Measurements from ENCODE around the gene DCAF8L2. TPM values are rescaled to one million over a fixed set of nuclear protein-coding genes. Genes with fewer than 3 reads are reported as not detected.

DCAF8L2 gene
- total and polyA plus RNA-seq, 2 donors (not counting 3 experiments of a cell fraction or from before 2014, with no cell fraction given) = 0.15 to 0.36 TPM

DNA sequence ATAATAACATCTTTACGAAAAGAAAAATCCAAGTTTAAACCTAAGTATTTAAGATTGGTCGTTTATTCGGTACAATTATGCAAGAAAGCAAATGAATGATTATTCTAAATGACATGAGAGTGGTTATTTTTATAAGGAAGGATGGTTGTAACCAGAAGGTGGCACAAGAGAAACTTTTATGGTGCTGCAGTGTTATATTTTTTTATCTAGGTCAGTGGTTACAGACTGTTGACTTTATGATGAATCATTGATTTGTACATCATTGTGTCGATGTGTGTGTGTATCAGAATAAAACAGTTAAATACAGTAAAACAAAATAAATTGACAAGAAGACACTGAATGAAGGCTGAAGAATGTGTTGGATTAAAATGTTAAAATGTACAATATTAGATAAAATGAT, 9.8 kb downstream of the DCAF8L2 start:
- FAIRE-seq (peak; percentile 15), DNase-seq (ENCODE audit: low read depth, low spot score) (peak; percentile 70)
- Histone ChIP-seq H3K4me2 (ENCODE audit: insufficient read depth, low read length) (peak overlapping the region; percentile 31), H3K4me1 (ENCODE audit: control insufficient read depth, extremely low read depth, insufficient read depth, low read length) (peaks cover 9% of the 10 kb centered on the region), H3K79me2 (ENCODE audit: control insufficient read depth, insufficient read depth, low read length) (no peaks in the 10 kb centered on the region), H3K27ac (ENCODE audit: insufficient read depth, low read depth, low read length) (peak overlapping the region; percentile 50), H3K9me1 (replicated peaks; ENCODE audit: control insufficient read depth, extremely low read depth, insufficient read depth, low read length) (no peaks in the 10 kb centered on the region), H3K27me3 (ENCODE audit: control insufficient read depth in 2 of 2, insufficient read depth in 2 of 2, low read length in 2 of 2) (no peaks in the 10 kb centered on the region), H4K20me1 (replicated peaks; ENCODE audit: control insufficient read depth, extremely low read depth, insufficient read depth, low read length) (no peaks in the 10 kb centered on the region), H3K9ac (replicated peaks; ENCODE audit: extremely low read depth, insufficient read depth, low read length) (peak overlapping the region; percentile 16), H3K36me3 (ENCODE audit: control insufficient read depth in 2 of 2, extremely low read depth in 1 of 2, insufficient read depth in 2 of 2, low read length in 2 of 2) (no peaks in the 10 kb centered on the region), H3K9me3 (replicated peaks; ENCODE audit: control insufficient read depth, insufficient read depth, low read length) (no peaks in the 10 kb centered on the region), H2AFZ (ENCODE audit: low read depth, low read length) (no peak overlapping the region), H3K4me3 (replicated peaks in 1 of 3; ENCODE audit: insufficient read depth in 1 of 3, low read depth in 1 of 3, low read length in 3 of 3) (no peak overlapping the region)
- dilution Hi-C loops (cut with MboI; ENCODE audit: extremely low pct_ligation_motif_present, low sequenced_read_pairs) = no loop called here
- intact Hi-C loops (cut with micrococcal nuclease) = loop anchor here (1.0 kb wide), 2 partner anchors 19 to 34 kb away; no protein-coding TSS in a partner anchor
- ChIA-PET CTCF (interaction anchor here (3.4 kb wide), 1 partner anchor 20 kb away, joined by 19 read pairs; no protein-coding TSS in a partner anchor), POLR2A (no interaction called here)
- TF ChIP-seq, protein P1, sequence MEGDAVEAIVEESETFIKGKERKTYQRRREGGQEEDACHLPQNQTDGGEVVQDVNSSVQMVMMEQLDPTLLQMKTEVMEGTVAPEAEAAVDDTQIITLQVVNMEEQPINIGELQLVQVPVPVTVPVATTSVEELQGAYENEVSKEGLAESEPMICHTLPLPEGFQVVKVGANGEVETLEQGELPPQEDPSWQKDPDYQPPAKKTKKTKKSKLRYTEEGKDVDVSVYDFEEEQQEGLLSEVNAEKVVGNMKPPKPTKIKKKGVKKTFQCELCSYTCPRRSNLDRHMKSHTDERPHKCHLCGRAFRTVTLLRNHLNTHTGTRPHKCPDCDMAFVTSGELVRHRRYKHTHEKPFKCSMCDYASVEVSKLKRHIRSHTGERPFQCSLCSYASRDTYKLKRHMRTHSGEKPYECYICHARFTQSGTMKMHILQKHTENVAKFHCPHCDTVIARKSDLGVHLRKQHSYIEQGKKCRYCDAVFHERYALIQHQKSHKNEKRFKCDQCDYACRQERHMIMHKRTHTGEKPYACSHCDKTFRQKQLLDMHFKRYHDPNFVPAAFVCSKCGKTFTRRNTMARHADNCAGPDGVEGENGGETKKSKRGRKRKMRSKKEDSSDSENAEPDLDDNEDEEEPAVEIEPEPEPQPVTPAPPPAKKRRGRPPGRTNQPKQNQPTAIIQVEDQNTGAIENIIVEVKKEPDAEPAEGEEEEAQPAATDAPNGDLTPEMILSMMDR (IDR thresholded peaks at IDR 0.05; ENCODE audit: extremely low read depth in 1 of 2, insufficient read depth in 1 of 2, low read depth in 1 of 2, low read length in 2 of 2) = no peak
- TF ChIP-seq MAX (IDR thresholded peaks at IDR 0.05; ENCODE audit: insufficient read depth, insufficient read length) (no peak), POLR2AphosphoS5 (IDR thresholded peaks at IDR 0.05; ENCODE audit: insufficient read depth, low read depth, low read length) (no peak), JUN (IDR thresholded peaks at IDR 0.05; ENCODE audit: borderline replicate concordance, insufficient read depth, insufficient read length, low read depth) (peak; percentile 41), MYC (IDR thresholded peaks at IDR 0.05; ENCODE audit: low read depth, low read length) (no peak), FOS (IDR thresholded peaks at IDR 0.05; ENCODE audit: borderline replicate concordance, insufficient read depth, low read length) (peak; percentile 51), EZH2 (IDR thresholded peaks at IDR 0.05; ENCODE audit: borderline replicate concordance, low read depth, low read length, severe bottlenecking) (no peak), POLR2A (IDR thresholded peaks at IDR 0.05; ENCODE audit: low read depth, low read length) (no peak), GATA2 (IDR thresholded peaks at IDR 0.05; ENCODE audit: insufficient read depth, insufficient read length, low read depth, low read length) (peak; percentile 3)
- no TSS peak for BruUV-seq (replicated peaks)
